ENCODE measurements around the gene SNRNP40. TPM values are rescaled to one million over a fixed set of nuclear protein-coding genes. Genes with fewer than 3 reads are reported as not detected.
"Not testable (repeated sequence)": the region's sequence is repeated elsewhere in the genome, so short reads cannot be mapped to it uniquely, and the experiment has no call there.

SNRNP40 gene
- polyA plus RNA-seq, 4 donors, result 14.8 to 44.3 (median 27.6) TPM

- Histone ChIP-seq H3K27me3 (ENCODE audit: control insufficient read depth in 3 of 3, insufficient read depth in 3 of 3, low read length in 3 of 3) (no peaks in the 10 kb centered on the region), H3K4me1 (ENCODE audit: control insufficient read depth in 3 of 3, insufficient read depth in 2 of 3, low read depth in 1 of 3, low read length in 2 of 3) (peaks cover 4 to 18% (median 11%) of the 10 kb centered on the region in 3 donors), H3K27ac (ENCODE audit: low read depth in 1 of 3, low read length in 2 of 3) (no peak overlapping the region), H3K36me3 (ENCODE audit: control insufficient read depth in 3 of 3, insufficient read depth in 2 of 3, low read depth in 1 of 3, low read length in 3 of 3) (peaks cover 0 to 8% (median 0%) of the 10 kb centered on the region in 3 donors), H3K9me3 (ENCODE audit: control insufficient read depth in 2 of 2, insufficient read depth in 1 of 2, low read depth in 1 of 2, low read length in 1 of 2) (no peaks in the 10 kb centered on the region), H3K4me3 (ENCODE audit: low read depth in 1 of 3, low read length in 3 of 3) (no peak overlapping the region)
- 94 to 100% (median 95%) methylated on average over 3 of the region's 3 CpGs for WGBS, 3 donors
- FAIRE-seq (no peak), DNase-seq (no peak)
Observed at GRCh38 chr1:31300193-31300592, 3.6 kb upstream of the SNRNP40 start.

- no peak for DNase-seq
- H3K4me3 ChIP-seq (ENCODE audit: low read depth in 1 of 3, low read length in 3 of 3), result no peak overlapping the region
- no peaks in the 10 kb centered on the region for H3K27me3 ChIP-seq (ENCODE audit: control insufficient read depth in 3 of 3, insufficient read depth in 3 of 3, low read length in 3 of 3)
- no peak for FAIRE-seq
- no peaks in the 10 kb centered on the region for H3K9me3 ChIP-seq (ENCODE audit: control insufficient read depth in 2 of 2, insufficient read depth in 1 of 2, low read depth in 1 of 2, low read length in 1 of 2)
- H3K36me3 ChIP-seq (ENCODE audit: control insufficient read depth in 3 of 3, insufficient read depth in 2 of 3, low read depth in 1 of 3, low read length in 3 of 3), result peaks cover 0 to 7% (median 0%) of the 10 kb centered on the region in 3 donors
- 95 to 100% (median 98%) methylated on average over 1 of the region's 1 CpG for WGBS, 3 donors
- H3K27ac ChIP-seq (ENCODE audit: low read depth in 1 of 3, low read length in 2 of 3), result no peak overlapping the region
- H3K4me1 ChIP-seq (ENCODE audit: control insufficient read depth in 3 of 3, insufficient read depth in 2 of 3, low read depth in 1 of 3, low read length in 2 of 3), result peaks cover 4 to 18% (median 12%) of the 10 kb centered on the region in 3 donors
Observed at GRCh38 chr1:31299365-31299764, 2.8 kb upstream of the SNRNP40 start.

DNA sequence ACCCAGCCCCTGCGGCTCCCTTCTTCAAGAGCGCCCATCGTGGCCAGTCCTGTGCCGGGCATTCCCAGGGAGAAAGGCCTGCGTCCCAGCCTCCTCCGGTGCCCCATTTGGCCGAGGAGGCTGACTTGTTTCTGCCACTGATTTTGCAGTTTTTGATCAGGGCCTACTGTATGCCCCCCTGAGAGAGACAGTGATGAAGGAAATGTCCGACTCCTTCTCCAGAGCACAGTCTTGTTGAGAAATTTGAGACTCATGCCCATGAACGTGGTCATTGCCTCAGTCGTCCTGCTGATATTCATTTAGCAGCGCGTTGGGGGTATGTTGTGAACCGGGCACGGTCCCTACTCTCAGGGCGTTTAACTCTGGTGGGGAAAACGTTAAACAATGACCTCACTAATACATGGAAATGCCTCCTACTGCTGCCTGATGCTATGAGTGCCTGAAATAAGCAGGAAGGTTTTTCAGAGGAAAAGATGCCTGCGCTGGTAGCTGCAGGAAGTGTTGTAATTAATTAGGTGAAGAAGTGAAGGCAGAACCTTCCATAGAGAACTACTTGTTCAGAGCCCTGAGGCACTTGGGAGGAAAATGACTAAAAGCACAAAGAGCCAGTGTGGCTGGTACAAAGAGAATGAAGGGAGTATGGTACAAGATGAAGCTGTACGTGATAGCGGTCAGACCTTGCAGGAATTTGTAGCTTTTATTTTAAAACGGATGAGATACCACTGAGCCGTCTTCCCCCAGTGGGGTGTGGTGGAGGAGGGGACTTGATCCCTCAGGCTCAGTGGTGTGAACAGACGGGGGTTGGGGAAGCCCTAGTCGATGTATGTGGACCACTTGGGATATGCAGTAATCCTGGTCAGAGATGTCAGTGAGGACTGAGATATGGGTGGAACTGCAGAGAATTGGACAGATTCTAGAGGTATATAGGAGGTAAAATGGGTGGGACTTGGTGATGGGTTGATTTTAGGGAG is 974 bp upstream of the SNRNP40 start:
- WGBS, 3 donors, result 4 to 6% (median 5%) methylated on average over 22 to 23 of the region's 23 CpGs
- Histone ChIP-seq H3K36me3 (ENCODE audit: control insufficient read depth in 3 of 3, insufficient read depth in 2 of 3, low read depth in 1 of 3, low read length in 3 of 3) (peaks cover 0 to 9% (median 0%) of the 10 kb centered on the region in 3 donors), H3K4me3 (ENCODE audit: low read depth in 1 of 3, low read length in 3 of 3) (peak overlapping the region; percentile 85 to 98 (median 98)), H3K9me3 (ENCODE audit: control insufficient read depth in 2 of 2, insufficient read depth in 1 of 2, low read depth in 1 of 2, low read length in 1 of 2) (no peaks in the 10 kb centered on the region), H3K4me1 (ENCODE audit: control insufficient read depth in 3 of 3, insufficient read depth in 2 of 3, low read depth in 1 of 3, low read length in 2 of 3) (peaks cover 4 to 18% (median 12%) of the 10 kb centered on the region in 3 donors), H3K27me3 (ENCODE audit: control insufficient read depth in 3 of 3, insufficient read depth in 3 of 3, low read length in 3 of 3) (no peaks in the 10 kb centered on the region), H3K27ac (ENCODE audit: low read depth in 1 of 3, low read length in 2 of 3) (peak overlapping the region; percentile 84 to 96 (median 89))
- FAIRE-seq, result no peak
- peak; percentile 19 to 57 for DNase-seq

DNA sequence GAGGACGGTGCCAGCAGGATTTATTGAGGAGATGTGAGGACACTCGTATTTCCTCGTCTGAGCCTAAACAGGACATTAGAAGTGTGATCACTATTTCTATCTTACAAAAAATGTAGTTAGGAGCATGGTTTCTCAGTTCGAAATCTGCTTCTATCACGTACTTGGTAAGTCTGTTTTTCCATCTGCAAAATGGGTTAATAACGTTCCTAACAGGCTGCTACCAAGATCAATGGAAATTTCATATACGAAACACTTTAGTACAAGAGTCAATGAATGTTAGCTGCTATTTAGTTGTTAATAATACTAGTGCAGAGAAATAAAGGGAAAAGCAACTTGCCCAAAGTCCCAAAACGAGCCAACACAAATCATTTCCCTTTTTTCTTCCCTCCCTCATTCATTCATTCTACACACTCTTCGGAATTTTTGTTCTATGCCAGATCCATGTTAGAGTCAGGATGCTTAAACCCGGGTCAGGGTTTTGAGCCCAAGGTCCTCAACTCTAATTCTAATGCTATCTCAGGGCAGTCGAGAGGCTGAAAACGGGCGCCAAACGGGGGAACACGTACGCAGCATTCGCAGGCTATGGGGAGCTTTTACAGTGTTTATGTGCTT is 608 bp downstream of the SNRNP40 start:
- WGBS, 3 donors, result 12 to 13% (median 13%) methylated on average over 17 of the region's 17 CpGs

DNA sequence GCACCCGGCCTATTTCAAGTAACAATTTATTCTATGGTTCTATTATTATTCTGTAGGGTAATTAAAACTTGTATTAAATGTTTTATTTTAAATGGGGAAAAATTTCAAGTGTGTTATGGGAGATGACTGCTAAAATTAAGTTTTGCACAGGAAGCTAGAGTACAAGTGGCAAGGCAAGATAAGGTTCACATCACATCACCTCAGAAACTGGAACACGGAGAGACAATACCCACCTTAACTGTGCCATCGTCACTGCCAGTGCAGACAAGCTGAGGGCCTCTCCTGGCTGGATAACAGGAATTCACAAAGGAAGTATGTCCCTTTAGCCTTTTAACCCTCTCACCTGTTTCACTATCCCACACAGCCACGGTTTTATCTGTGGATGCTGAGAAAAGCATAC is 7.6 kb downstream of the SNRNP40 start:
- H3K9me3 ChIP-seq (ENCODE audit: control insufficient read depth in 2 of 2, insufficient read depth in 1 of 2, low read depth in 1 of 2, low read length in 1 of 2), result no peaks in the 10 kb centered on the region
- FAIRE-seq (no peak), DNase-seq (no peak)
- 75 to 91% (median 85%) methylated on average over 4 of the region's 4 CpGs for WGBS, 3 donors
- H3K4me1 ChIP-seq (ENCODE audit: control insufficient read depth in 3 of 3, insufficient read depth in 2 of 3, low read depth in 1 of 3, low read length in 2 of 3), result no peaks in the 10 kb centered on the region
- H3K27me3 ChIP-seq (ENCODE audit: control insufficient read depth in 3 of 3, insufficient read depth in 3 of 3, low read length in 3 of 3), result no peaks in the 10 kb centered on the region
- H3K27ac ChIP-seq (ENCODE audit: low read depth in 1 of 3, low read length in 2 of 3), result no peak overlapping the region
- no peak overlapping the region for H3K4me3 ChIP-seq (ENCODE audit: low read depth in 1 of 3, low read length in 3 of 3)
- peaks cover 10 to 52% (median 12%) of the 10 kb centered on the region in 3 donors for H3K36me3 ChIP-seq (ENCODE audit: control insufficient read depth in 3 of 3, insufficient read depth in 2 of 3, low read depth in 1 of 3, low read length in 3 of 3)

More for the DNA sequence above, 608 bp downstream of the SNRNP40 start:
- Histone ChIP-seq H3K4me3 (ENCODE audit: low read depth in 1 of 3, low read length in 3 of 3) (peak overlapping the region; percentile 62 to 98 (median 98)), H3K27me3 (ENCODE audit: control insufficient read depth in 3 of 3, insufficient read depth in 3 of 3, low read length in 3 of 3) (no peaks in the 10 kb centered on the region), H3K9me3 (ENCODE audit: control insufficient read depth in 2 of 2, insufficient read depth in 1 of 2, low read depth in 1 of 2, low read length in 1 of 2) (no peaks in the 10 kb centered on the region), H3K36me3 (ENCODE audit: control insufficient read depth in 3 of 3, insufficient read depth in 2 of 3, low read depth in 1 of 3, low read length in 3 of 3) (peaks cover 2 to 17% (median 3%) of the 10 kb centered on the region in 3 donors), H3K27ac (ENCODE audit: low read depth in 1 of 3, low read length in 2 of 3) (peak overlapping the region; percentile 79 to 94 (median 83)), H3K4me1 (ENCODE audit: control insufficient read depth in 3 of 3, insufficient read depth in 2 of 3, low read depth in 1 of 3, low read length in 2 of 3) (peaks cover 4 to 18% (median 12%) of the 10 kb centered on the region in 3 donors)
- DNase-seq (no peak), FAIRE-seq (no peak)

DNA sequence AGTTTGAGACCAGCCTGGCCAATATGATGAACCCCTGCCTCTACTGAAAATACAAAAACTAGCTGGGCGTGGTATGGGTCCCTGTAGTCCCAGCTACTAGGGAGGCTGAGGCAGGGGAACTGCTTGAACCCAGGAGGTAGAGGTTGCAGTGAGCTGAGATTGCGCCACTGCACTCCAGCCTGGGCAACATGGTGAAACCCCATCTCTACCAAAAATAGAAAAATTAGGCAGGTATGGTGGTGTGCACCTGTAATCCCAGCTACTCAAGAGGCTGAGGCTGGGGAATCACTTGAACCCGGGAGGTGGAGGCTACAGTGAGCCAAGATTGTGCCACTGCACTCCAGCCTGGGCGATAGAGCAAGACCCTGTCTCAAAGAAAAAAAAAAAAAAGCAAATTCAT is 8.8 kb downstream of the SNRNP40 start:
- 93 to 99% (median 95%) methylated on average over 4 of the region's 4 CpGs for WGBS, 3 donors
- FAIRE-seq, DNase-seq: not testable (repeated sequence)

DNA sequence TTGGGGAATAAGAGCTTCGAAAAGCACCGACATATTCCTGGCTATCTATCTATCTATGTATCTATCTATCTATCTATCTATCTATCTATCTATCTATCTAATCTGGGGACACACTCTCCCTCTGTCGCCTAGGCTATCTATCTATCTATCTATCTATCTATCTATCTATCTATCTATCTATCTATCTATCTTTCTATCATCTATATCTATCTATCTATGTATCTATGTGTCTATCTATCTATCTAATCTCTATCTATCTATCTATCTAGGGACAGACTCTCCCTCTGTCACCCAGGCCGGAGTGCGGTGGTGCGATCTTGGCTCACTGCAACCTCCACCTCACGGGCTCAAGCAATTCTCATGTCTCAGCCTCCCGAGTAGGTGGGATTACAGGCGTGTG is 14.2 kb downstream of the SNRNP40 start:
- 94 to 95% (median 94%) methylated on average over 9 of the region's 9 CpGs for WGBS, 3 donors
- H3K27ac ChIP-seq (ENCODE audit: low read depth in 1 of 3, low read length in 2 of 3); H3K27me3 ChIP-seq (ENCODE audit: control insufficient read depth in 3 of 3, insufficient read depth in 3 of 3, low read length in 3 of 3); H3K4me1 ChIP-seq (ENCODE audit: control insufficient read depth in 3 of 3, insufficient read depth in 2 of 3, low read depth in 1 of 3, low read length in 2 of 3); H3K9me3 ChIP-seq (ENCODE audit: control insufficient read depth in 2 of 2, insufficient read depth in 1 of 2, low read depth in 1 of 2, low read length in 1 of 2); FAIRE-seq; DNase-seq; H3K4me3 ChIP-seq (ENCODE audit: low read depth in 1 of 3, low read length in 3 of 3): not testable (repeated sequence)
- peaks cover 9 to 32% (median 16%) of the 10 kb centered on the region in 3 donors for H3K36me3 ChIP-seq (ENCODE audit: control insufficient read depth in 3 of 3, insufficient read depth in 2 of 3, low read depth in 1 of 3, low read length in 3 of 3)

More for the DNA sequence above, 8.8 kb downstream of the SNRNP40 start:
- peaks cover 10 to 55% (median 12%) of the 10 kb centered on the region in 3 donors for H3K36me3 ChIP-seq (ENCODE audit: control insufficient read depth in 3 of 3, insufficient read depth in 2 of 3, low read depth in 1 of 3, low read length in 3 of 3)
- H3K27me3 ChIP-seq (ENCODE audit: control insufficient read depth in 3 of 3, insufficient read depth in 3 of 3, low read length in 3 of 3); H3K27ac ChIP-seq (ENCODE audit: low read depth in 1 of 3, low read length in 2 of 3); H3K4me3 ChIP-seq (ENCODE audit: low read depth in 1 of 3, low read length in 3 of 3); H3K4me1 ChIP-seq (ENCODE audit: control insufficient read depth in 3 of 3, insufficient read depth in 2 of 3, low read depth in 1 of 3, low read length in 2 of 3); H3K9me3 ChIP-seq (ENCODE audit: control insufficient read depth in 2 of 2, insufficient read depth in 1 of 2, low read depth in 1 of 2, low read length in 1 of 2): not testable (repeated sequence)

DNA sequence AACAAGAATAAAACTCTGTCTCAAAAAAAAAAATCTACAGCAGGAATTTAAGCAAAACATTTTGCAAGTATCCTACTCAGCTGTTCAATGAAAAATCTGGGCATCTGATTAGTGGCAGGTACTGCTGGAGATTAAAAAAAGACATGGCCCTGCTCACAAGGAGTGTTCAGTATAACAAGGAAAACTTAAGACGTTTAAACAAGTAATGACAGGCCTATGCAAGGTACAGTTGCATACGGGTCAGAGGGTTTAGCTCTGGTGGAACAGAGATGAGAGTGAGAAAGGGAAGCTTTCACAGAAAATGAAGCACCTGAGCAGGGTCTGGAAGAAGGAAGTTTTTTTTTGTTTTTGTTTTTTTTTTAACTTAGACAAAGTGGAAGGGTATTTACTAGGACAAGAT is 23.0 kb downstream of the SNRNP40 start:
- H3K9me3 ChIP-seq (ENCODE audit: control insufficient read depth in 2 of 2, insufficient read depth in 1 of 2, low read depth in 1 of 2, low read length in 1 of 2), result no peaks in the 10 kb centered on the region
- H3K36me3 ChIP-seq (ENCODE audit: control insufficient read depth in 3 of 3, insufficient read depth in 2 of 3, low read depth in 1 of 3, low read length in 3 of 3), result peaks cover 8 to 31% (median 11%) of the 10 kb centered on the region in 3 donors
- DNase-seq (no peak), FAIRE-seq (no peak)
- H3K27ac ChIP-seq (ENCODE audit: low read depth in 1 of 3, low read length in 2 of 3), result no peak overlapping the region
- no peaks in the 10 kb centered on the region for H3K27me3 ChIP-seq (ENCODE audit: control insufficient read depth in 3 of 3, insufficient read depth in 3 of 3, low read length in 3 of 3)
- no peak overlapping the region for H3K4me3 ChIP-seq (ENCODE audit: low read depth in 1 of 3, low read length in 3 of 3)
- 67 to 83% (median 82%) methylated on average over 2 of the region's 2 CpGs for WGBS, 3 donors
- H3K4me1 ChIP-seq (ENCODE audit: control insufficient read depth in 3 of 3, insufficient read depth in 2 of 3, low read depth in 1 of 3, low read length in 2 of 3), result no peaks in the 10 kb centered on the region

Measured in small intestine (tissue), 7 donors.